ENCODE results near the gene DOK7. TPM values are rescaled to one million over a fixed set of nuclear protein-coding genes. Genes with fewer than 3 reads are reported as not detected.

The DOK7 gene
- total and polyA plus RNA-seq, 2 donors (not counting 3 experiments of a cell fraction or from before 2014, with no cell fraction given): not detected

DNA sequence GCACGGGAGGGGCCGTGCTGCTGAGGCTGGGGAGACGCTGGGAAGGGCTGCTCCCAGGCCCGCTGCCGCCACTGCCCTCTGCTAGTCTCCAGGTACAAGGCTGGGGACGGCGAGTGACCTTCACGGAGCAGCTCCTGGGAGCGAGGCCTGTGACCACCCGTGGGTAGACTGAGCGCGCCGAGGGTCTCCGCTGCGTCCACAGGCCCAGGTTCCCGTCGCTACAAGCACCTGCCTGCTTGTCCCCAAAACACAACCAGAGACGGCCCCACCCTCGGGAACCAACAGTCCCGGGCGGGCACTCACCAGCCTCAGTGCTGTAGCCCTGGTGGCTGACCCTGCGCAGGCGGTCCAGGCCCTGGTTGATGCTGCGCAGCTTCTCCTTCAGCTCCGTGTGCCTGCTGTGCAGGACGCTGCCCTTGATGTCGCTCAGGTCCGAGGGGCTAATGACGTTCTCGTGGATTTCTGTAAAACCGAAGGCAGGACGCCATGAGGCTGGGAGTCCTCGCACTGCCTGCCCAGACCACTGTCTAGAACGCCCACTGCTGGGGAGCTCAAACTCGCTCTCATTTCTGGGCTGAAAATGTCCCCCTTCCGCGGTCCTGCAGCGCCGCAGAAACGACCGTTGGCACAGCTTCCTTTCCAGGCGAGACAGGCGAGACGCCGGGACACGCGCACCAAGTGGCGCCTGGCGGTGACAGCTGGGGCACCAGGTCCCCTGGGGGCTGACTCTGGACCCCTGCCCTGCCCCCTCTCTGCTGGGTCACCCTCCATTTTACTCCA is 54.8 kb downstream of the DOK7 start:
- H3K79me2 ChIP-seq (ENCODE audit: control insufficient read depth, insufficient read depth, low read length): no peaks in the 10 kb centered on the region
- no peak overlapping the region for H3K27ac ChIP-seq (ENCODE audit: insufficient read depth, low read depth, low read length)
- H3K36me3 ChIP-seq (ENCODE audit: control insufficient read depth in 2 of 2, extremely low read depth in 1 of 2, insufficient read depth in 2 of 2, low read length in 2 of 2): peaks cover 17 to 57% of the 10 kb centered on the region in 2 experiments
- no peaks in the 10 kb centered on the region for H3K27me3 ChIP-seq (ENCODE audit: control insufficient read depth in 2 of 2, insufficient read depth in 2 of 2, low read length in 2 of 2)
- H3K4me1 ChIP-seq (ENCODE audit: control insufficient read depth, extremely low read depth, insufficient read depth, low read length): no peaks in the 10 kb centered on the region
- no peaks in the 10 kb centered on the region for H3K9me1 ChIP-seq (replicated peaks; ENCODE audit: control insufficient read depth, extremely low read depth, insufficient read depth, low read length)
- H3K9me3 ChIP-seq (replicated peaks; ENCODE audit: control insufficient read depth, insufficient read depth, low read length): no peaks in the 10 kb centered on the region
- no TSS peak for BruUV-seq (replicated peaks)
- DNase-seq (ENCODE audit: low read depth, low spot score) (no peak), FAIRE-seq (no peak)
- intact Hi-C loops (cut with micrococcal nuclease) (no loop called here), dilution Hi-C loops (cut with MboI; ENCODE audit: extremely low pct_ligation_motif_present, low sequenced_read_pairs) (no loop called here)
- no peak overlapping the region for H3K4me2 ChIP-seq (ENCODE audit: insufficient read depth, low read length)
- ChIA-PET POLR2A (interaction anchor here (0.6 kb wide), 1 partner anchor 44 kb away, joined by 3 read pairs; no protein-coding TSS in a partner anchor), CTCF (interaction anchor here (1.7 kb wide), 1 partner anchor 363 kb away, joined by 4 read pairs; no protein-coding TSS in a partner anchor)
- no peaks in the 10 kb centered on the region for H4K20me1 ChIP-seq (replicated peaks; ENCODE audit: control insufficient read depth, extremely low read depth, insufficient read depth, low read length)
- no peak overlapping the region for H2AFZ ChIP-seq (ENCODE audit: low read depth, low read length)
- no peak overlapping the region for H3K9ac ChIP-seq (replicated peaks; ENCODE audit: extremely low read depth, insufficient read depth, low read length)
- no peak overlapping the region for H3K4me3 ChIP-seq (replicated peaks in 1 of 3; ENCODE audit: insufficient read depth in 1 of 3, low read depth in 1 of 3, low read length in 3 of 3)
- TF ChIP-seq GATA2 (IDR thresholded peaks at IDR 0.05; ENCODE audit: insufficient read depth, insufficient read length, low read depth, low read length) (no peak), JUN (IDR thresholded peaks at IDR 0.05; ENCODE audit: borderline replicate concordance, insufficient read depth, insufficient read length, low read depth) (no peak), EZH2 (IDR thresholded peaks at IDR 0.05; ENCODE audit: borderline replicate concordance, low read depth, low read length, severe bottlenecking) (no peak), POLR2AphosphoS5 (IDR thresholded peaks at IDR 0.05; ENCODE audit: insufficient read depth, low read depth, low read length) (no peak), FOS (IDR thresholded peaks at IDR 0.05; ENCODE audit: borderline replicate concordance, insufficient read depth, low read length) (no peak), POLR2A (IDR thresholded peaks at IDR 0.05; ENCODE audit: low read depth, low read length) (no peak)
- TF ChIP-seq, protein P1, sequence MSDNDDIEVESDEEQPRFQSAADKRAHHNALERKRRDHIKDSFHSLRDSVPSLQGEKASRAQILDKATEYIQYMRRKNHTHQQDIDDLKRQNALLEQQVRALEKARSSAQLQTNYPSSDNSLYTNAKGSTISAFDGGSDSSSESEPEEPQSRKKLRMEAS (IDR thresholded peaks at IDR 0.05; ENCODE audit: insufficient read depth, insufficient read length): no peak

Data from endothelial cell of umbilical vein (primary cell).